ENCODE results near the gene RAP1A. TPM values are rescaled to one million over a fixed set of nuclear protein-coding genes. Genes with fewer than 3 reads are reported as not detected.
"Not testable (repeated sequence)": the region's sequence is repeated elsewhere in the genome, so short reads cannot be mapped to it uniquely, and the experiment has no call there.

Gene RAP1A
- total RNA-seq, 2 experiments from 2014 or later = 219 to 221 TPM

- no peak for DNase-seq
- Mint-ChIP-seq H3K36me3 (ENCODE audit: low read depth) (no peaks in the 10 kb centered on the region), H3K27me3 (peaks cover 19% of the 10 kb centered on the region), H3K4me1 (peaks cover 30% of the 10 kb centered on the region), H3K4me3 (no peak overlapping the region), H3K9me3 (no peaks in the 10 kb centered on the region), H3K27ac (no peak overlapping the region)
- CTCF ChIA-PET = interaction anchor here (1.6 to 5.8 kb wide), 3 partner anchors 12 to 227 kb away, joined by 7 to 39 read pairs (median 16); no protein-coding TSS in a partner anchor
- POLR2A ChIA-PET = interaction anchor here (5.3 to 7.1 kb wide), 2 partner anchors 8 to 19 kb away, joined by 32 to 48 read pairs; partner anchors contain the start of gene DDX20
Observed at GRCh38 chr1:111735321-111735720, 115.7 kb downstream of the RAP1A start.

GRCh38 chr1:111735858-111736544, 116.4 kb downstream of the RAP1A start:
- Mint-ChIP-seq H3K36me3 (ENCODE audit: low read depth) (no peaks in the 10 kb centered on the region), H3K9me3 (no peaks in the 10 kb centered on the region), H3K4me1 (peaks cover 34% of the 10 kb centered on the region), H3K27me3 (peaks cover 24% of the 10 kb centered on the region), H3K27ac (no peak overlapping the region), H3K4me3 (no peak overlapping the region)
- CTCF ChIA-PET = interaction anchor here (1.6 to 5.8 kb wide), 3 partner anchors 11 to 228 kb away, joined by 7 to 39 read pairs (median 16); no protein-coding TSS in a partner anchor
- POLR2A ChIA-PET = interaction anchor here (0.9 to 7.1 kb wide), 6 partner anchors 9 to 228 kb away, joined by 3 to 48 read pairs (median 4); partner anchors contain the start of gene DDX20
- DNase-seq = no peak

GRCh38 chr1:111736548-111737215, 117.1 kb downstream of the RAP1A start:
- no peak overlapping the region for H3K27ac Mint-ChIP-seq
- no peak overlapping the region for H3K4me3 Mint-ChIP-seq
- H3K36me3 Mint-ChIP-seq (ENCODE audit: low read depth) = no peaks in the 10 kb centered on the region
- peaks cover 31% of the 10 kb centered on the region for H3K27me3 Mint-ChIP-seq
- no peaks in the 10 kb centered on the region for H3K9me3 Mint-ChIP-seq
- peaks cover 34% of the 10 kb centered on the region for H3K4me1 Mint-ChIP-seq
- ChIA-PET POLR2A (interaction anchor here (0.9 to 7.1 kb wide), 7 partner anchors 9 to 228 kb away, joined by 3 to 48 read pairs (median 4); partner anchors contain the start of gene DDX20), CTCF (interaction anchor here (1.6 to 5.8 kb wide), 4 partner anchors 11 to 229 kb away, joined by 7 to 39 read pairs (median 23); no protein-coding TSS in a partner anchor)
- no peak for DNase-seq

GRCh38 chr1:111737216-111738132, 117.9 kb downstream of the RAP1A start:
- Mint-ChIP-seq H3K27ac (peak overlapping the region; percentile 5), H3K36me3 (ENCODE audit: low read depth) (no peaks in the 10 kb centered on the region), H3K9me3 (no peaks in the 10 kb centered on the region), H3K4me3 (peak overlapping the region; percentile 84), H3K27me3 (peaks cover 38% of the 10 kb centered on the region), H3K4me1 (peaks cover 34% of the 10 kb centered on the region)
- ChIA-PET CTCF (interaction anchor here (0.6 to 5.8 kb wide), 5 partner anchors 10 to 230 kb away, joined by 3 to 39 read pairs (median 16); no protein-coding TSS in a partner anchor), POLR2A (interaction anchor here (1.0 to 7.1 kb wide), 8 partner anchors 10 to 230 kb away, joined by 3 to 48 read pairs (median 12); partner anchors contain the start of gene DDX20)
- no peak for DNase-seq

- DNase-seq = no peak
- no peaks in the 10 kb centered on the region for H3K36me3 Mint-ChIP-seq (ENCODE audit: low read depth)
- CTCF ChIA-PET = interaction anchor here (0.6 to 5.8 kb wide), 5 partner anchors 9 to 230 kb away, joined by 3 to 39 read pairs (median 14); no protein-coding TSS in a partner anchor
- no peaks in the 10 kb centered on the region for H3K9me3 Mint-ChIP-seq
- peaks cover 31% of the 10 kb centered on the region for H3K4me1 Mint-ChIP-seq
- POLR2A ChIA-PET = interaction anchor here (1.1 to 7.1 kb wide), 8 partner anchors 11 to 289 kb away, joined by 4 to 48 read pairs (median 12); partner anchors contain the start of genes ATP5PB, DDX20 and WDR77
- peak overlapping the region; percentile 5 for H3K27ac Mint-ChIP-seq
- H3K27me3 Mint-ChIP-seq = peaks cover 42% of the 10 kb centered on the region
- H3K4me3 Mint-ChIP-seq = peak overlapping the region; percentile 84
Observed at GRCh38 chr1:111738133-111738435, 118.5 kb downstream of the RAP1A start.

GRCh38 chr1:111738436-111739193, 119.0 kb downstream of the RAP1A start:
- POLR2A ChIA-PET = interaction anchor here (1.1 to 7.1 kb wide), 12 partner anchors 9 to 290 kb away, joined by 3 to 48 read pairs (median 8); partner anchors contain the start of genes ATP5PB, DDX20 and WDR77
- H3K27ac Mint-ChIP-seq = peak overlapping the region; percentile 52

GRCh38 chr1:111739194-111739924, 119.8 kb downstream of the RAP1A start, which contains the start of gene INKA2:
TSS of gene INKA2 (minus strand) at chr1:111739395. CDS start at chr1:111739242, 153 bp downstream.
- no peaks in the 10 kb centered on the region for H3K9me3 Mint-ChIP-seq
- H3K36me3 Mint-ChIP-seq (ENCODE audit: low read depth) = no peaks in the 10 kb centered on the region
- POLR2A ChIA-PET = interaction anchor here (1.1 to 7.1 kb wide), 12 partner anchors 8 to 291 kb away, joined by 3 to 48 read pairs (median 8); partner anchors contain the start of genes ATP5PB, DDX20 and WDR77
- H3K4me1 Mint-ChIP-seq = peaks cover 23% of the 10 kb centered on the region
- peak within 1 kb of the TSS; percentile 52 for H3K27ac Mint-ChIP-seq
- peak within 1 kb of the TSS; percentile 84 for H3K4me3 Mint-ChIP-seq
- DNase-seq = peak; percentile 86
- peaks cover 47% of the 10 kb centered on the region for H3K27me3 Mint-ChIP-seq
- CTCF ChIA-PET = interaction anchor here (0.9 to 5.8 kb wide), 8 partner anchors 8 to 231 kb away, joined by 3 to 39 read pairs (median 6); partner anchors contain the start of gene DDX20

More at GRCh38 chr1:111738436-111739193, 119.0 kb downstream of the RAP1A start:
- Mint-ChIP-seq H3K4me1 (peaks cover 26% of the 10 kb centered on the region), H3K27me3 (peaks cover 45% of the 10 kb centered on the region), H3K36me3 (ENCODE audit: low read depth) (no peaks in the 10 kb centered on the region), H3K4me3 (peak overlapping the region; percentile 84), H3K9me3 (no peaks in the 10 kb centered on the region)
- peak; percentile 62 for DNase-seq
- CTCF ChIA-PET = interaction anchor here (0.6 to 5.8 kb wide), 7 partner anchors 9 to 231 kb away, joined by 3 to 39 read pairs (median 7); partner anchors contain the start of gene DDX20

GRCh38 chr1:111739925-111740765, 120.6 kb downstream of the RAP1A start:
- peaks cover 51% of the 10 kb centered on the region for H3K27me3 Mint-ChIP-seq
- no peaks in the 10 kb centered on the region for H3K36me3 Mint-ChIP-seq (ENCODE audit: low read depth)
- CTCF ChIA-PET = interaction anchor here (1.0 to 5.8 kb wide), 7 partner anchors 11 to 232 kb away, joined by 4 to 39 read pairs (median 4); no protein-coding TSS in a partner anchor
- H3K4me1 Mint-ChIP-seq = peaks cover 23% of the 10 kb centered on the region
- H3K27ac Mint-ChIP-seq = no peak overlapping the region
- H3K4me3 Mint-ChIP-seq = peak overlapping the region; percentile 84
- no peak for DNase-seq
- POLR2A ChIA-PET = interaction anchor here (1.5 to 7.1 kb wide), 8 partner anchors 13 to 291 kb away, joined by 3 to 48 read pairs (median 12); partner anchors contain the start of genes ATP5PB, DDX20 and WDR77
- no peaks in the 10 kb centered on the region for H3K9me3 Mint-ChIP-seq

- CTCF ChIA-PET = interaction anchor here (7.4 kb wide), 1 partner anchor 28 kb away, joined by 63 read pairs; no protein-coding TSS in a partner anchor
Observed at GRCh38 chr1:111742292-111742691, 122.7 kb downstream of the RAP1A start.

More at GRCh38 chr1:111742292-111742691, 122.7 kb downstream of the RAP1A start:
- H3K4me1 Mint-ChIP-seq = peaks cover 27% of the 10 kb centered on the region
- H3K4me3 Mint-ChIP-seq; DNase-seq; H3K27ac Mint-ChIP-seq; H3K9me3 Mint-ChIP-seq; H3K36me3 Mint-ChIP-seq (ENCODE audit: low read depth): not testable (repeated sequence)
- H3K27me3 Mint-ChIP-seq = peaks cover 49% of the 10 kb centered on the region
- POLR2A ChIA-PET = interaction anchor here (2.4 to 5.0 kb wide), 2 partner anchors 234 to 235 kb away, joined by 11 to 36 read pairs; no protein-coding TSS in a partner anchor

All from activated CD4-positive, alpha-beta memory T cell treated with anti-CD3 and anti-CD28 coated beads, Interleukin-2, amount 10 ng/mL, durations not matched to agents 7 days and 5 days (primary cell).